A673 (cell line): ENCODE data around the gene TM9SF2.

ENCODE experiments used
- EZH2 ChIP-seq: fragments of 200-600 bp; sonication (generic); IDR thresholded peaks from 2 replicates; pipeline ENCODE4 v1.6.1; 2017; ENCODE audit warnings: borderline replicate concordance, low read depth, mild to moderate bottlenecking, mixed read lengths, antibody characterized with exemption, low read length; ENCODE audit not compliant: poor library complexity, severe bottlenecking
- TF ChIP-seq, protein P1 (sequence below): fragments of 300-800, 200-600 bp; sonication (generic); conservative IDR thresholded peaks from 2 replicates; pipeline ENCODE4 v1.5.1; 2017; ENCODE audit warnings: low read depth, mild to moderate bottlenecking, antibody characterized with exemption, low read length, moderate library complexity, mixed read lengths

DNA sequence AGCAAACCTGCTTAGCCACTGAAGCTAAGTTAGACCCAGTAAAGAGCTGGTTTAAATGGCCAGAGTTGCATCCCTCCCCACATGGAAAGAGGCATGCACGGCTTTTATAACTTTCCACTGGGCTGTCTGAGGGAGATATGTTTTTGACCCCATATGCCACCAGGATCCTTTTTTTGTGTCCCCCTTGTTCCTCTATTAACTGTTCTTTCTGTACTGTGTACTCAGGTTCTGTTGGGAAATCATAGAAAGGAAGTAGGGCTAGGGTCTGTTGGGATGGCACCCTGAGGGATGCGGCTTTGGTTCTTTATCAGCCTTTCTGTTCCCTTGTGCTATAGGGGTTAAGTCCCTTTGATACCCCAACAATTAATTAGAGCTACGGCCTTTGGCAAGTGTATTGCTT lies 12.2 kb upstream of the TM9SF2 start:
- TF ChIP-seq, protein P1, sequence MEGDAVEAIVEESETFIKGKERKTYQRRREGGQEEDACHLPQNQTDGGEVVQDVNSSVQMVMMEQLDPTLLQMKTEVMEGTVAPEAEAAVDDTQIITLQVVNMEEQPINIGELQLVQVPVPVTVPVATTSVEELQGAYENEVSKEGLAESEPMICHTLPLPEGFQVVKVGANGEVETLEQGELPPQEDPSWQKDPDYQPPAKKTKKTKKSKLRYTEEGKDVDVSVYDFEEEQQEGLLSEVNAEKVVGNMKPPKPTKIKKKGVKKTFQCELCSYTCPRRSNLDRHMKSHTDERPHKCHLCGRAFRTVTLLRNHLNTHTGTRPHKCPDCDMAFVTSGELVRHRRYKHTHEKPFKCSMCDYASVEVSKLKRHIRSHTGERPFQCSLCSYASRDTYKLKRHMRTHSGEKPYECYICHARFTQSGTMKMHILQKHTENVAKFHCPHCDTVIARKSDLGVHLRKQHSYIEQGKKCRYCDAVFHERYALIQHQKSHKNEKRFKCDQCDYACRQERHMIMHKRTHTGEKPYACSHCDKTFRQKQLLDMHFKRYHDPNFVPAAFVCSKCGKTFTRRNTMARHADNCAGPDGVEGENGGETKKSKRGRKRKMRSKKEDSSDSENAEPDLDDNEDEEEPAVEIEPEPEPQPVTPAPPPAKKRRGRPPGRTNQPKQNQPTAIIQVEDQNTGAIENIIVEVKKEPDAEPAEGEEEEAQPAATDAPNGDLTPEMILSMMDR, result no peak
- no peak for TF ChIP-seq EZH2
